ENCODE results near the gene KCNC2. TPM values are rescaled to one million over a fixed set of nuclear protein-coding genes. Genes with fewer than 3 reads are reported as not detected.

The KCNC2 gene
- total RNA-seq, 2 donors from 2014 or later: 3.0 to 4.7 TPM

DNA sequence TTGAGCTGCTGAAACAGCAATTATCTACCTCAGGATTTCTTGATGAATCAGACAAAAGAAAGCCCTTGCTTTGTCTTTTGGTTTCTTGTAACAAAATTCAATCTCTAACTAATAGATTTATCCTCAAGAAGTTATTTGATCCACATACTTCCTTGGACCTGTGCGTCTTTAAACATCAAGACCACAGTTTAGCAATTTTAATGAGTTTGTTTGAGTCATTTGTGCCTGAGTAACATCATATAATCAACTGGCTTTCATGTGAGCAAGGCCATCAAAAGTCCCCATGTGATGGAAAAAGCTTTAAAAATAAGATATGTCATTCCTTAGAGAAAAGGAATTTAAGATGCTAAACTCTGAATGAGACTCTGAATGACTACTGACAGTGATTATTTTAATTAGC is 52.3 kb downstream of the KCNC2 start:
- Histone ChIP-seq H3K27ac (no peak overlapping the region), H3K9me3 (no peaks in the 10 kb centered on the region), H3K4me1 (replicated peaks) (no peaks in the 10 kb centered on the region), H3K36me3 (no peaks in the 10 kb centered on the region), H3K27me3 (replicated peaks; ENCODE audit: insufficient read depth) (no peaks in the 10 kb centered on the region), H3K4me3 (no peak overlapping the region)
- intact Hi-C loops (cut with DNase I): no loop called here
- 84% methylated on average over 1 of the region's 1 CpG for WGBS
- DNase-seq (ENCODE audit: low spot score): no peak
- TF ChIP-seq POLR2AphosphoS5 (IDR thresholded peaks at IDR 0.05) (no peak), CTCF (IDR thresholded peaks at IDR 0.05) (no peak), POLR2A (IDR thresholded peaks at IDR 0.05) (no peak)

- no peak for DNase-seq (ENCODE audit: low spot score)
- Histone ChIP-seq H3K27ac (no peak overlapping the region), H3K4me1 (replicated peaks) (no peaks in the 10 kb centered on the region), H3K9me3 (no peaks in the 10 kb centered on the region), H3K4me3 (no peak overlapping the region), H3K36me3 (no peaks in the 10 kb centered on the region), H3K27me3 (replicated peaks; ENCODE audit: insufficient read depth) (no peaks in the 10 kb centered on the region)
- no peak for TF ChIP-seq POLR2AphosphoS5 (IDR thresholded peaks at IDR 0.05)
- intact Hi-C loops (cut with DNase I): no loop called here
- WGBS: 86% methylated on average over 2 of the region's 2 CpGs
Measured at GRCh38 chr12:75155962-75156361, 53.7 kb downstream of the KCNC2 start.

- Histone ChIP-seq H3K9me3 (no peaks in the 10 kb centered on the region), H3K36me3 (no peaks in the 10 kb centered on the region), H3K4me3 (no peak overlapping the region), H3K27me3 (replicated peaks; ENCODE audit: insufficient read depth) (no peaks in the 10 kb centered on the region), H3K4me1 (replicated peaks) (no peaks in the 10 kb centered on the region), H3K27ac (no peak overlapping the region)
- intact Hi-C loops (cut with DNase I): no loop called here
- no peak for TF ChIP-seq POLR2AphosphoS5 (IDR thresholded peaks at IDR 0.05)
- no peak for TF ChIP-seq POLR2A (IDR thresholded peaks at IDR 0.05)
- no peak for TF ChIP-seq CTCF (IDR thresholded peaks at IDR 0.05)
- no peak for DNase-seq (ENCODE audit: low spot score)
- 90% methylated on average over 1 of the region's 1 CpG for WGBS
Measured at GRCh38 chr12:75154388-75154787, 55.3 kb downstream of the KCNC2 start.

DNA sequence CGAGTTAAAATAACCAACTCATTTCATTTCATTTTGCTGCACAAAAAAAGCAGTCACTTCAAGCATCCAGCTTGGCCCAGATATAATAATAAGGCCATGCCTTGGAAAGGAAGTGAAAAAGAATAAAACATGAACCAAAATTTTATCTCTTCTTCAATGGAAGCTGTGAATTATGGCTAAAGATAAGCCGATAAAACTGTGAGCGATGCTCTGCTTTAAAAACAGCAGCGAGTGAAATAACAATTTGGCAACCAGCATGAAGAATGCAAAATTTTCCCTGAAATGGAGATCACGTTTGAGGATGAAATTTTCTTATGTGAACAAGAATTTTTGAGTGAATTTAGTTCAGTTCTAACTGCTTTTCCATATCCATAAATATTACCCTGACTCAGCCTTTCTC is 70.4 kb downstream of the KCNC2 start:
- Histone ChIP-seq H3K4me3 (no peak overlapping the region), H3K9me3 (no peaks in the 10 kb centered on the region), H3K27ac (no peak overlapping the region), H3K27me3 (replicated peaks; ENCODE audit: insufficient read depth) (no peaks in the 10 kb centered on the region), H3K36me3 (no peaks in the 10 kb centered on the region), H3K4me1 (replicated peaks) (no peaks in the 10 kb centered on the region)
- intact Hi-C loops (cut with DNase I): no loop called here
- WGBS: 74% methylated on average over 5 of the region's 5 CpGs
- TF ChIP-seq POLR2AphosphoS5 (IDR thresholded peaks at IDR 0.05) (no peak), POLR2A (IDR thresholded peaks at IDR 0.05) (no peak), CTCF (IDR thresholded peaks at IDR 0.05) (no peak)
- DNase-seq (ENCODE audit: low spot score): no peak

DNA sequence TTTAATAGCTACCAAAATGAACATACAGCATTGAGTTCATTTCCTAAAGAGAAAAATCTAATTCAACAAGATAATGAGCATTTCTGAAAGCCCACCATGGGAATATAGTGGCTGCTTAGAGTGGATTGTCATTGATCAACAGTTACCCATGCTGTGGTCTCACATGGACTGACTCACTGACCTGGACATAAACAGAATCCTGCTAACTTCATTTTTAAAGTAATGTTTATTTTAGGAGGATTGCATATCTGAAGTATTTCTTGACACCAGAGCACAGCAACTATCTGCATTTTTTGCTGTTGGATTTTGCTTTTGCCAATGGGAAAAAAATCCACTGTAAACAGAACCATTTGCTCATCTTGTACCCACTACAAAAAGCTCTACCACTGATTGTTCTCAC is 71.7 kb downstream of the KCNC2 start:
- H3K27me3 ChIP-seq (replicated peaks; ENCODE audit: insufficient read depth): no peaks in the 10 kb centered on the region
- no peak for DNase-seq (ENCODE audit: low spot score)
- no peaks in the 10 kb centered on the region for H3K4me1 ChIP-seq (replicated peaks)
- intact Hi-C loops (cut with DNase I): no loop called here
- no peaks in the 10 kb centered on the region for H3K9me3 ChIP-seq
- no peak overlapping the region for H3K27ac ChIP-seq
- no peaks in the 10 kb centered on the region for H3K36me3 ChIP-seq
- TF ChIP-seq POLR2A (IDR thresholded peaks at IDR 0.05): no peak
- no peak for TF ChIP-seq POLR2AphosphoS5 (IDR thresholded peaks at IDR 0.05)
- no peak for TF ChIP-seq CTCF (IDR thresholded peaks at IDR 0.05)
- H3K4me3 ChIP-seq: no peak overlapping the region

Data from prostate gland (tissue), 2 donors.